Fibroblast of skin of left biceps (primary cell): Measurements from ENCODE around the gene SLC24A3.

ENCODE experiments used
- DNase-seq, 2 experiments: peaks; one replicate each; pipeline ENCODE4 v3.0.0-alpha.2; 2013; ENCODE audit warnings: low read depth in 2 of 2

Gene SLC24A3

DNA sequence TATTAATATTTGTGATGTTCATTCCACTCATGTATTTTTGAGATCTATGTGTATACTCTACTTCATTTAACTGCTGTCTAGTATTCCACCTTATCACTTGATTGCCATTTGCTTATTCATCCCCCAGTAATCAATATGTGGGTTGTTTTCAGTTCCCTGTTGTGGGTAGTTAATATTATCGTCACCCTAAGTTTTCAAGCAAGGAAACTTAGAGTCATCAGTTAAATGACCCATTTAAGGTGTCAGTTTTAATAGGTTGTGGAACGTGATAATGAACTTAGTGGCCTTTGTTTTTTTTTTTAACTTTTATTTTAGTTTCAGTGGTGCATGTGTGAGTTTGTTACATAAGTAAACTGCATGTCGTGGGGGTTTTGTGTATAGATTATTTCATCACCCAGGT, 90.3 kb downstream of the SLC24A3 start:
- no peak for DNase-seq

DNA sequence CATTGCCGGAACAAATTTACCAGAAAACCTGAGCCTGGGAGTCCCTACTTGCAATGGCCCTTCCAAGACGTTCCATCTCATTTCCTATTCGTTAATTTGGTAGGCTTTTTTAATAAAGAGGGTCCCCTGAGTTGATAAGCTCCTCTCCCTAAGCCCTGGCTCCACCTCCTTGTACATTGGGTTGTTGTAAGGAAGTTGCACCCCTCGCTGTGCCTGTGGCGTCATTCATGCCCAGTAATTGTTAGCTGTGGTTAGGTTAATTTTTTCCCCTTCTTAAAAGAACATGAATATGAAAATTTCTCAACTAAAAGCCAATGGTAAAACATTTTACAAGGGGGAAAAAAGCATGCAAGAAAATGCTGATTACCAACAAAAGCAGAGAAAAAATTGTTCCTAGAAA, 91.9 kb downstream of the SLC24A3 start:
- DNase-seq: no peak

DNA sequence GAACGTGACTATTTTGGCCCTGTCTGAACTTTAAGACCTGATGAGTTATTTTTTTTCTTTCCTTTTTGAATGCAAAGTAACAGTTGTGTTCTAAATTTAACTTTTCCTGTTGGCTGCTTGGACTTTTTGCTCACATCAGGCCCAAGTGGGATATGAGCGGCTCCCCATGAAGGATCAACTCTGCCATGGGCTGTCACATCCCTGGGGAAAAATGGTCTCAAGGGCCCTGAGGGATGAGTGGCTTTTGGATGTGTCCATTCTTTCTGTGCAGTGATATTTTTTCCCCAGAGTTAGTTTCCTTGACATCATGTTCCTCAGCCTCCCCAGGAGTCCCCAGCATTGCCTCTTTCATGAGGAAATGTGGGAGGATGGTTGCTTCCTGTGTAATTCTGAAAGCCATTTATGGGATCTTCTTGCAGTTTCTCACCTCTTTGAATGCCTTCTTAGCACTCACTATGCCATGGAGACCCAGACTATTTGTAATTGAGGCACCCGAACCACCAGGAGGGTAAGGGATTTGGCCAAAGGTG, 92.5 kb downstream of the SLC24A3 start:
- no peak for DNase-seq

DNA sequence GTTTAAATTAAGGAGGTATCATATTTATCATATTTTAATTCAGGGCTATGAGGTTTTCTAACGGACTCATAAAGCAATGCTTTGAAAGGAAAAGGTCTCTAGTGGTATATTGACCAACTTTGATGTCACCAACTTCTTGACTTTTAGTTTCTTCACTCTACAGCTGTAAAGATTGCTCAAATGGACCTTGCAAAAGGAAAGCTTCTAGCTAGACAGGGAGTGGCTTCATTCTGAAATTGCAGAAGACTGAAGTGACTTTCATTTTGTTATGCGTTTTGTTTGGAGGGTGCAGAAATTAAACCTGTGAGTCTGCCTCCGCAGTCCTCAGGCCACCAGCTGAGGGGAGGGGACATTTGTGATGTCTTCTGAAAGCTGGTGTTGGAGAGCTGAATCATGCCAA, 95.7 kb downstream of the SLC24A3 start:
- DNase-seq: no peak

DNA sequence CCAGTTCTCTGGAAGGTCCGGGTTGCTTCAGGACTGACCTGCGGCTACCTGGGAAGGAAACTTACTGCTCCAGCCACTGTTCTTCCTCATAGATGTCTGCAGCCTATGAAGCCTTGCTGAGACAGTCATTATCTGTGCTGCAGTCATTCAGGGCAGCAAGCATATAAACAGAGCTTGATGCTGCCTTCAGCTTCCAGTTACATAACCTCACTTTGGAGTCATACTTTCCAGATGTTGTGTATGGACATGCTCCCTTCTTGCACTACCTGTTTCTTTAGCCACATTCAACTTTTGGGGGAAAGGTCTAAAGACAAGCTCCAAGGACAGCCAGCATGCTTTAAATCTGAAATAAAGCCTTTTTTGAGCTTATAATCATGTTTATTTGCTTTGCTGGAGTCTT, 98.1 kb downstream of the SLC24A3 start:
- DNase-seq: no peak

DNA sequence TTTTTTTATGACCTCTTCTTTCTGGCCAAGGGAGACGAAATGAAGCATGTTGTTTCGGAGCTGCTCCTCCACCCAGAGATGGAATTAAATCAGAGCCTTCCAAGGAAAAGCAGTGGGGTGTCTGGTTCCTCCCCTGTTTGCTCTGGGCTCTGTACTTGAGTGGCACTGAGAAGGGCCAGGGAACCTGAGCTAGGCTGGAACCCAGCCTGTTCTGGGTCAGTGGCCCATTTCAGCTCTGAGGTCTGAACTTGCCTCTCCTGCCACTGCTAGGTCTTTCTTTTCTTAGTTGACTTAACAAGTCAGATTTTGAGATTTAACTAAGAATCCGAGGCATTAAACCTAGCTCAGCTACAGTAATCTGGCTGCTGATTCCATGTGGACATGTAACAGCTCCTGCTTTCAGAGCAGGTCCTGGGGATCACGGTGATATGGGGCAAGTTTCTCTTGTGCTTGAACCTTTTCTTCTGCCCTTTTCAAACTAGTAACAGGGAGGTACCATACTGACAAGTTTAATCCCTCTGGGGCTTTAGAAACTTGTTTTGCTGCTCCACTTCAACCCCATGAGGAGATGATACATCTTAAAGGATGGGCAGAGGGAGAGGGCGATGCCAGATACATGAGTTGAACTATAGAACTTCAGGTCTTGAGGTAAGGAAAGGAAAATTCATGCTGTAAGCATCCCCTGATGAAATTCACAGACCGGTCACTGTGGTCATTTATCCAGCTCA, 101.1 kb downstream of the SLC24A3 start:
- DNase-seq: no peak

DNA sequence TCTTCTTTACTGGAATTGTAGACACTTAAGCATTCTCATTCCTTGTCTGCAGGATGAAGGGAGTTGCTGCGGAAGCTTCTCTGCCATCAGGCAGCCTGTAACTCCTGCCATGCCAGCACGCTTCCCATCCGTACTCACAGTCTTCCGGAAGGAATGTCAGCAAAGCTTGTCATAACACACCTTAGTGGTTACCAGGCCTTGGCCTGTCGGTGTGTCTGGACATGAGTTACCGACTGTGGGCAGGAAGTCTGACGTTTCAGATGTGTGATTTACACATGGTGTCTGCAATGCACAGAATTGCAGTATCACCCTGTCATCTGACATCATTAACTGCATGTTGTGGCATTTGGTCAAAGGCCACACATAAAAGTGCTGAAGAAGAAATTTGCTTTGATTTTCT, 102.2 kb downstream of the SLC24A3 start:
- DNase-seq: no peak

DNA sequence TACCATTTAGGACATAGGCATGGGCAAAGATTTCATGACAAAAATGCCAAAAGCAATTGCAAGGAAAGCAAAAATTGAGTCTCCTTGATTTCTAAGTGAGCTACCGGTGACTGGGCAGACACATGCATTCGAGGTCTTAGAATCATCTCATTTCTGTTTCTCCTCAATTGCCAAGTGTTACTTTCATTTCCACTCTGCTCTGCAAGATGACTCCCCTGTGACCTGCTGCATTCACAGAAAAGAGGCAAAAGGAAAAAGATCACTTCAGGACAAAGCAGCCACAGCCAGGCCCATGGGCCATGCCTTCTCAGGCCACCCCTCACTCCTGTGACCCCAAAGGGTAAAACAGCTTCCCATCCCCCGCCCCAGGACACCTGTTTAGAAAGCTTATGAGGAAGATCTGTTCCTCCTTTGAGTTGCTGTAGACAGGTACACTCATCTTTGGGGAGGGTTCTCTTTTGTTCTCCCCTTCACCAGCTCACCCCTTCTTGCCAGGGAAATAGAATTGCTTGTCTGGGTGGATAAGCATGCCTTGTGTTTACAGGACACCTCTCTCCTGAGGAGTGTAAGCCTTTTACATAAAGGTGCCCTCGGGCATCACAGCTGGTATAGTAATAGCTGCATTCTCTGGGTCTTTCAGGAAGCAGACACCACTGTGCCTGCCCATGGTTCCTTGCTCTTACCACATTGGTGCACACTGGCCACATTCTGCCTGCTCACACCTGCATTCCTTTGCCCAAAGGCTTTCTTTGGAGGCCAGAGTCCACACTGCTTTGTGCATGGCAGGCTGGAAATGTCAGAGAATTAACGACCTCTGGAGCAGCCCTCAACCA, 105.0 kb downstream of the SLC24A3 start:
- no peak for DNase-seq

DNA sequence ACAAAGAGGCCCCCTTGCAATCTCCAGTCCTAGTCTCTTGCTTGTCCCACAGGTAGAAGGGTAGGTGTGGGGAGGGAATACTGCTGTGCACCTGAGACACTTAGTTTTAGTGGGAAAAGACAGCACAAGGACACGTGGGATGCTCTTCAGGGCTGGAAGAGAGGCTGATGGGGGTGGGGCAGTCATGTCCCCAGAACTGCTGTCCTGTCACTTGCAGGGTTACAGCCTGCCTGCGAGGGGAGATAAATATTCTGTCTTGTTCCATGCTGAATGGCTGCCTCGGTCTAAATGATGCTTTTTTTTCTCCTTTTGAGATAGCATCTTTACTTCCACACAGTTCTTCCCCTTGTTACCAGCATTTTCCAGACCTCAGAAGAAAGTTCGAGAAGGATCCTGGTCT, 106.2 kb downstream of the SLC24A3 start:
- no peak for DNase-seq

DNA sequence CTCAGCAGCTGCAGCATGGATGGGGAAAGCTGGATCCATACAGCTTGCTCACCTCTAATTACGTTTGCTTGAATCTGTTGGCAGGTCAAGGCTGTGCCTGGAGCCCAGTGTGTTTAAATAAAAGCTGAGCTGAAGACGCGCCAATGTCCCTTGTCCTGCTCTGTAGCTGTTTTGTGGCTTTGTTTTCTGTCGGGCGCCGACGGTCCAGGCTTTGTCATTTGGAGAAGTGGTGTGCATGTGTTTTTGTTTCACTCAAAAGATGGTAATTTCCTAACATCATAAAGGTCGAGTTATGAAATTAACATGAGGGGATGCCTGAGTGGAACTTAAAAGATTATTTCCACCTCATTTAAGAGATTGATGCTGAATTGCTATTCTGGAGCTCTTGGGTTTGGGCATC, 107.6 kb downstream of the SLC24A3 start:
- DNase-seq: no peak

DNA sequence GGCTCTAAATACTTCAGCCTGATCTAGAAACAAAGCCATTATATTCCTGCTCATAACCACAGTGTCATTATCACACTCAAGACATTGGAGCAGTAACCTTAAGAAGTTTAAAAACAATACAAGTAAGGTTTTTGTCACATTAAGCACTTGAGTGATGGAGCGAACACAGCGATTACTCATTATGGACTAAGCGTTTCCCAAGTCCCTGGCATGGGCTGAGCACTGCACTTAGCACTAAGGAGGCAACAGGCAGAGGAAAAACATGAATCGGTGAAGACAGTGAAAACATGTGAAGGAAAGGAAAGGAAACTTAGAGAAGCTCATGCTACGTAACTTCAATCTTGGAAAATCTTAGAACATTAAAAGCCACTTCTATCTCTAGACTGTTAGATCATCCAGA, 108.7 kb downstream of the SLC24A3 start:
- no peak for DNase-seq

DNA sequence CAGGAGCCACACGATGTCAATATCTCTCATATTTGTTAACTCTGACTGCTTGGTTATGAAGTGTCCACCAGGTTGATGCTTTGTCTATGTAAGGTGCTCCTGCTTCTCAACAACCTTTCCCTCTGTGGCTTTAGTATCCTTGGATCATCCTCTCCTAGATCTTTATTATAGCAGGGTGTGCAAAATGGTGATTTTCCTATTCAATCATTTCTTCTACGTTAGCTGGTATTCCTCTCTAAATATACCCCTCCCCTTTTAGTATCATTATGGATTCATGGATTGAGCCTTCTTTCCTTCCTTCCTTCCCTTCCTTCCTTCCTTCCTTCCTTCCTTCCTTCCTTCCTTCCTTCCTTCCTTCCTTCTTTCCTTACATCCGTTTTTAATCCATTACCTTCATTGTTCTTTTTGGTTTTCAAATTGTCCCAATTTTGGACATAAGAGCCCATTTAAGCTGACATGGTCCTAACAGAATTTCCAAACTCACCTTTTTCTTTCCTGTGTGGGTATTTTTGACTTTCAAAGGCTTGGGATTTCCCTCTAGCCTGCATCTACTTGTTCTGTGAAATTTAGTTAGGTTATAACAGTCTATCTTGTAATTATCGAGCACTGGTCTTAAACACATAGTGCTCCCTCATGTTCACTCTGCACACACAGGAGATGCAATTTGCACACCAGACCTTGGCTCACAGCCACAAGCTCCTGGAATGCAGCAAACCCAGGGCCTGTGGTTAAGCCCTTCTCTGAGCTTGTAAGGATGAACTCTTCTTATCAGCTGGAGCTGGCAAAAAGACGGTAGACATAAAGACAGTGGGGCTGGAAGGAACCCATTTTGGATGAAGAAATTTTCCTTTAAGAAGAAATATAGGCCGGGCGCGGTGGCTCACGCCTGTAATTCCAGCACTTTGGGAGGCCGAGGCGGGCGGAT, 109.9 kb downstream of the SLC24A3 start:
- no peak for DNase-seq

DNA sequence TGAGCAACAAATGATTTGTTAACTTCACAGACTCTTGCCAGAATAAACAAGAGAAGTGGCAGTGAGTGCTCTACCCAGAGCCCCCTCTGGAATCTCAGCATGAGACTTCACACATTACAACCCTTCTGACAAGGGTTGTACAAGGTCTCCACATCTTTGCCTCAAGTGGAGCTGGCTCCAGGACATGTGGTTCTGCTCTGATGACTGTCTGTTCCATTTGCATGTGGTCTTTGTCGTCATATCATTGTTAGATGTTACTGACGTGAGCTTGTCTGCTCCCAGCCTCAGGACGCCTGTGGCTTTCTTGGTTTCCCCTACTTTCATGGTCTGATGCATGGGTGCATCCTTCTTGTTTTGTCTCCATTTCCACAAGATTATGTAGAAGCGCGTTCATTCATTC, 115.0 kb downstream of the SLC24A3 start:
- DNase-seq: no peak

DNA sequence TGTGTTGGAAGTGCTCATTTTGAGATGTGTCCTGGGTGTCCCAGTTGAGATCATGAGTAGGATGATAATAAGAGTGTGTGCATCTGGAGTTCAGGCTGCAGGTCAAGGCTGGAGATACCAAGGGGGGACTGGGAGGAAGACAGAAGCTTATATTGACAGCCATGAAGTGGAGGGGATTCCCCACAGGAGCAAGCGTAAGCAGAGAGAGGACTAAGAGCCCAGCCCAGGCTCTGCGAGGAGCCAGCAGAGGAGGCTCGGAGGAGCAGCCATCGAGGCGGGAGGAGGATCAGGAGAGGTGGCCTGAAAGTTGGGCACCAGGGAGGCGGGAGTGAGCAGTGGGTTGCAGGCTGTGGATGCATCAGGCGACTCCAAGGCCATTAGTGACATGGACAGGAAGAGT, 116.2 kb downstream of the SLC24A3 start:
- DNase-seq: no peak

DNA sequence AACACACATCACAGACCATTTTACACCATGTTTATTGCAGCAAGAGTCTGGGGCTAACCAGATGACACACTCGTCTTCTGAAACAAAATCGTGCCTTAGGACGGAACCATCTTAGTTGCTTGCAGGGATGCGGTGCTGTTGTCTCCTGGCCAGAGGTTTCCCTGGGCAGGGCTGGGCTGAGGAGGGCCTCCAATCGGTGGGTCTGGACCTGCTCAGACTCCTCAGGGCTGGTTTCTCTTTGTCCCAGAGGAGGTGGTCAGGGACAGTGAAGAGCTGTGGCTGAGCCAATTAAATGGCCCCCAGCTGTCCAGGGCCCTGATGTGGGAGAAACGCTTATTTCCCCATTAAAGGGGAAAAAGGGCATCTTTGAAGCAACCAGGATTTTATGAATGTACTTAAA, 117.6 kb downstream of the SLC24A3 start:
- no peak for DNase-seq

DNA sequence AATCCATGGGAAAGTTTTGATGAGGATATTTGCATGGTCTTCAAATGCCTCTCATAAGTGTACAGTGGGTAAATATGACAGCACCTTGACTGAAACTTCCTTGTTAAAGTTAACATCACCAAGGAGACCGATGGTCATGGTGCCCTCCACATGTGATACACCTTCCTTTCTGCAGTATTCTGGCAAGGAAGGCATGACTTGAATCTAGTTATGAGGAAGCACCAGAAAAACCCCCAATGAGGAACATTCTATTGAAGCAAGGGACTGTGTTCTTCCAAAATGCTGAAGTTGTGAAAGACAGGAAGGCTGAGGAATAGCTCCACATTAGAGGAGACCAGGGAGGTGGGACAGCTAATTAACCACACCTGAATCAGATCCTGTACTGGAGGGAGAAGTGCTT, 118.3 kb downstream of the SLC24A3 start:
- no peak for DNase-seq

DNA sequence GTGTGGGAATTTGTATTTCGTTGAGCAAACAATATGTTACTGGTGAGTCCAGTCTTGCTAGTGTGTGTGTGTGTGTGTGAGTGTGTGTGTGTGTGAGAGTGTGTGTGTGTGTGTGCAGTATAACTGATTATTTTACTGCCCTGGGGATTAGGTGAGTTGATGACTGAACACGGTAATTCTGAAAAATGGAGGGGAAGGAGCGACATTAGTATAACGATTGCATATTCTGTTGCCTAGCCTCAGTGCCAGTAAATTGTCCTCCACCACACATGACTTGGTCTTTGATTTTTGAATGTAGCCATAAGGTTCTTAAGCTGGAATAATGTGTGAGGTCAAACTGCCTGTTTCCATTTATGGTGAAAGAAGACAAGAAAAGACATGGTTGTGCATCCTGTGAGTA, 121.1 kb downstream of the SLC24A3 start:
- DNase-seq: no peak

DNA sequence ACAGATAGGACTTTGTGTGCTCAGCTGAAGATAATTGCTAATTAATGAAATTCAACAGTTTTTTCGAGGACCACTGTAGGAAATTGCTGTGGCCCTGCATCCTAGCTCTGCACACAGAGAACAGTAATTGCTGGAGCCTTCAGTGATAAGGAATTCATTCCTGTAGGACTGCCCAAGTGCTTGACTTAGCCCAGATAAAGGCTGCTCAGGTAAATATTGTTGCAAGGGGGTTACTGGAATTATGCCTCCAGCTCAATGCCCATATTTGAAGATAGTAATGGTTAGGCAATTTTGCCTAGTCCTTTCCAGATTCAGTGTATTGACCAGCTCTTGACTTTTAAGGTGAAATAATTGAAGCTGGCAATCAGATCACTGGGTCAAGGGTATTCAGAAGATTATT, 122.9 kb downstream of the SLC24A3 start:
- DNase-seq: no peak

DNA sequence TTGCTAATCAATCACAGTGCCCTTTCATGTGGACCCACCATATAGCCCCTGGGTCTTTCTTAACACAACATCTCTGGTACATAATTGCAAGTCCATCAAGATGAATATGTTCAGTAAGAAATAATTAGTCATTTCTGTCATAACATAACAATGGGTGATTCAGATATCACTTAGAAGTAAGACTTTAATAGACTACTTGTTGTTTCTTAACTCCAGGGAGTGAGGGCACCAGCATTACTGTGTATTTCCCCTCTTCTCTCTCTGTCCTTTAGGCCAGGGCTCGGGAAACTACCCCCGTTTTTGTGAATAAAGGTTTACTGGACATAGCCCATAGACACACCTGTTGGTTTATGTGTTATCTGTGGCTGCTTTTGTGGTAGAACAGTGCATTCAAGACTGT, 123.5 kb downstream of the SLC24A3 start:
- no peak for DNase-seq

DNA sequence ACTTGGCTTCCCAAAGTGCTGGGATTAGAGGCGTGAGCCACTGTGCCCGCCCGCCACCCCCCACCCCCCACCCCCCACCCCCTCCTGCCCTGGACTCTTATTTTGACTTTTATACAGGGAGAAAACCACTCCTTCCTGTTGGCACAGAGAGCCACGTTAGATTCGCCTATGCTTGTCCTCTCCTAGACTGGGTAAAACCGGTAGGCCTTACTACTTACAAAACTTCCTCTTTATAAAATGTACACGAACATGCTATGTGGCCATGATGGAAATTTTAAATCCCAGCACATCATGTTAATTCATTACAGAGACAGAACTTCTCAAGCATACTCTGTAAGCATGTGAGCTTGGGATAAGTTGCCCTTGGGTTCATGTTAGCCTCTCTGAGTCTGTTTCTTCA, 124.2 kb downstream of the SLC24A3 start:
- DNase-seq: no peak

DNA sequence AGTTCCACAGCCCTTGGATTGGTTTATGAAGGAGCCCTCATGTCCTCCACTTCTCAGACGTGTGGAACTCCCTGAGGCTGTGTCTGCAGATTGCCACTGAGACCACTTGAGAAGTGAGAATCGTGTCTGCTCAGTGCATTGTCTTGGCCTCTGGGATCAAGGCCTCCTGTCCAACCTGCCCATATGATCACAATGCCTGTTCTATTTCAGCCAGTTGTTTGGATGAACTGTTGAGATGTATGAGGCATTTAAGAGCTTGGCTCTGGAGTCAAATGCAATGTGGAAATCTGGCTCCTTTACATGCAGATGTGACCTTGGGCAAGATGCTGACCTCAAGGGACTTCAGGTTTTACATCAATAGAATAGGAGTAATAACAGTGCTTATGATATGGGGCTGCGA, 125.9 kb downstream of the SLC24A3 start:
- no peak for DNase-seq

DNA sequence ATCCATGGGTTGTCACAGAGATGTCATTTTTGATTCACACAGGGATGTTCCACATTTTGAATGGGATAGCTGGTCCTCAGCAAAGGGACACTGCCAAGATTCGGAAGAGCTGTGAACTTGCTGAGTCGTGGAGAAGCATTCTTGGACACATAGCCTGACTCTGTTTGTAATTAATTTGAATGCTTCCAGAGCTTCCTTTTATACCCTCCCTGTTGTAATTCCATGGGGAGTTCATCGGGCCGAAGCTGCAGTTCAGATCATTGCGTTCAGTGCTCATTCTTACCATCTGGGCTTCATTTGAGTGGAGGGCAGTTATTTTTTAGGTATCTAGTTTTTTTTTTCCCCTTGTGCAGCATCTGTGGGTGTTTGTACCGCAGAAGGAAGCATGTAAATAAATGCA, 126.5 kb downstream of the SLC24A3 start:
- DNase-seq: no peak
